Measurements from ENCODE around the gene NOL8.

NOL8 gene

GRCh38 chr9:92325991-92326500, 896 bp upstream of the NOL8 start:
- no peak for DNase-seq
- peak overlapping the region; percentile 99 for H3K27ac ChIP-seq
- no peak for TF ChIP-seq CTCF (IDR thresholded peaks at IDR 0.05; ENCODE audit: low read depth, low read length, missing control alignments)
- H3K36me3 ChIP-seq (replicated peaks), result peaks cover 8% of the 10 kb centered on the region
- no peaks in the 10 kb centered on the region for H3K27me3 ChIP-seq (replicated peaks)
- in situ Hi-C loops (cut with HindIII; ENCODE audit: low pct_ligation_motif_present, low sequenced_read_pairs), result no loop called here
- H3K4me3 ChIP-seq (ENCODE audit: low read depth, low read length), result peak overlapping the region; percentile 86

GRCh38 chr9:92324889-92325268, 271 bp downstream of the NOL8 start:
- Histone ChIP-seq H3K36me3 (replicated peaks) (peaks cover 11% of the 10 kb centered on the region), H3K27me3 (replicated peaks) (no peaks in the 10 kb centered on the region), H3K4me3 (ENCODE audit: low read depth, low read length) (peak overlapping the region; percentile 86), H3K27ac (peak overlapping the region; percentile 99)
- in situ Hi-C loops (cut with HindIII; ENCODE audit: low pct_ligation_motif_present, low sequenced_read_pairs), result no loop called here
- TF ChIP-seq CTCF (IDR thresholded peaks at IDR 0.05; ENCODE audit: low read depth, low read length, missing control alignments), result peak; percentile 8
- DNase-seq, result no peak

GRCh38 chr9:92324431-92324830, 719 bp downstream of the NOL8 start:
- TF ChIP-seq CTCF (IDR thresholded peaks at IDR 0.05; ENCODE audit: low read depth, low read length, missing control alignments), result no peak
- Histone ChIP-seq H3K36me3 (replicated peaks) (peaks cover 15% of the 10 kb centered on the region), H3K4me3 (ENCODE audit: low read depth, low read length) (peak overlapping the region; percentile 86), H3K27me3 (replicated peaks) (no peaks in the 10 kb centered on the region), H3K27ac (peak overlapping the region; percentile 99)
- in situ Hi-C loops (cut with HindIII; ENCODE audit: low pct_ligation_motif_present, low sequenced_read_pairs), result no loop called here
- DNase-seq, result no peak

GRCh38 chr9:92315456-92315855, 9.7 kb downstream of the NOL8 start:
- no peaks in the 10 kb centered on the region for H3K27me3 ChIP-seq (replicated peaks)
- TF ChIP-seq CTCF (IDR thresholded peaks at IDR 0.05; ENCODE audit: low read depth, low read length, missing control alignments), result no peak
- H3K4me3 ChIP-seq (ENCODE audit: low read depth, low read length), result no peak overlapping the region
- in situ Hi-C loops (cut with HindIII; ENCODE audit: low pct_ligation_motif_present, low sequenced_read_pairs), result no loop called here
- peaks cover 51% of the 10 kb centered on the region for H3K36me3 ChIP-seq (replicated peaks)
- no peak overlapping the region for H3K27ac ChIP-seq
- DNase-seq, result no peak

- peaks cover 56% of the 10 kb centered on the region for H3K36me3 ChIP-seq (replicated peaks)
- DNase-seq, result no peak
- H3K27me3 ChIP-seq (replicated peaks), result no peaks in the 10 kb centered on the region
- TF ChIP-seq CTCF (IDR thresholded peaks at IDR 0.05; ENCODE audit: low read depth, low read length, missing control alignments), result no peak
- in situ Hi-C loops (cut with HindIII; ENCODE audit: low pct_ligation_motif_present, low sequenced_read_pairs), result no loop called here
- H3K27ac ChIP-seq, result no peak overlapping the region
- no peak overlapping the region for H3K4me3 ChIP-seq (ENCODE audit: low read depth, low read length)
These were observed 11.5 kb downstream of the NOL8 start for GRCh38 chr9:92313624-92314012.

GRCh38 chr9:92312887-92313623, 12.1 kb downstream of the NOL8 start:
- Histone ChIP-seq H3K4me3 (ENCODE audit: low read depth, low read length) (no peak overlapping the region), H3K36me3 (replicated peaks) (peaks cover 53% of the 10 kb centered on the region), H3K27me3 (replicated peaks) (no peaks in the 10 kb centered on the region), H3K27ac (no peak overlapping the region)
- in situ Hi-C loops (cut with HindIII; ENCODE audit: low pct_ligation_motif_present, low sequenced_read_pairs), result no loop called here
- no peak for DNase-seq
- TF ChIP-seq CTCF (IDR thresholded peaks at IDR 0.05; ENCODE audit: low read depth, low read length, missing control alignments), result no peak
